GM21423 (cell line): ENCODE measurements around the gene NAV2.

Experiments
- ATAC-seq: cut with Tn5 transposase; IDR thresholded peaks from one replicate; pipeline ENCODE4 v1.9.1; 2021; ENCODE audit warnings: mild to moderate bottlenecking, moderate library complexity; ENCODE audit not compliant: unreplicated experiment

The NAV2 gene

GRCh38 chr11:19853016-19853415 is 140.4 kb downstream of the NAV2 start:
- no peak for ATAC-seq

GRCh38 chr11:19853920-19854319 is 141.3 kb downstream of the NAV2 start:
- no peak for ATAC-seq

GRCh38 chr11:19861171-19861570 is 148.5 kb downstream of the NAV2 start:
- no peak for ATAC-seq

- ATAC-seq: no peak
These were observed 149.5 kb downstream of the NAV2 start for GRCh38 chr11:19862091-19862490.

- no peak for ATAC-seq
These were observed 151.8 kb downstream of the NAV2 start for GRCh38 chr11:19864141-19865140.

GRCh38 chr11:19866037-19866436 is 153.4 kb downstream of the NAV2 start:
- no peak for ATAC-seq

GRCh38 chr11:19866521-19866920 is 153.9 kb downstream of the NAV2 start:
- no peak for ATAC-seq

GRCh38 chr11:19867064-19867463 is 154.4 kb downstream of the NAV2 start:
- ATAC-seq: no peak

GRCh38 chr11:19868281-19868821 is 155.7 kb downstream of the NAV2 start:
- ATAC-seq: no peak

GRCh38 chr11:19868871-19869270 is 156.2 kb downstream of the NAV2 start:
- no peak for ATAC-seq

GRCh38 chr11:19869466-19869865 is 156.8 kb downstream of the NAV2 start:
- no peak for ATAC-seq

GRCh38 chr11:19869946-19870589 is 157.4 kb downstream of the NAV2 start:
- no peak for ATAC-seq

- ATAC-seq: no peak
These were observed 158.9 kb downstream of the NAV2 start for GRCh38 chr11:19871531-19871930.

GRCh38 chr11:19872512-19873145 is 160.0 kb downstream of the NAV2 start:
- no peak for ATAC-seq

- no peak for ATAC-seq
These were observed 161.1 kb downstream of the NAV2 start for GRCh38 chr11:19873730-19874129.

- ATAC-seq: no peak
These were observed 161.6 kb downstream of the NAV2 start for GRCh38 chr11:19874266-19874665.

GRCh38 chr11:19876750-19877149 is 164.1 kb downstream of the NAV2 start:
- ATAC-seq: no peak

GRCh38 chr11:19878520-19878919 is 165.9 kb downstream of the NAV2 start:
- ATAC-seq: no peak

- ATAC-seq: no peak
These were observed 166.9 kb downstream of the NAV2 start for GRCh38 chr11:19879307-19880087.

GRCh38 chr11:19880088-19880345 is 167.4 kb downstream of the NAV2 start:
- ATAC-seq: no peak

- ATAC-seq: no peak
These were observed 168.5 kb downstream of the NAV2 start for GRCh38 chr11:19881177-19881576.
